HG03565 (cell line): ENCODE measurements around the gene SLC38A4.

Source experiments
- ATAC-seq: cut with Tn5 transposase; IDR thresholded peaks from one replicate; pipeline ENCODE4 v1.9.1; 2021; ENCODE audit warnings: mild to moderate bottlenecking, moderate library complexity; ENCODE audit not compliant: unreplicated experiment

Gene SLC38A4

GRCh38 chr12:46818642-46819041 lies 7.2 kb downstream of the SLC38A4 start:
- no peak for ATAC-seq

GRCh38 chr12:46815809-46816208 lies 10.0 kb downstream of the SLC38A4 start:
- no peak for ATAC-seq

- ATAC-seq = no peak
These were observed 11.7 kb downstream of the SLC38A4 start for GRCh38 chr12:46814143-46814542.

DNA sequence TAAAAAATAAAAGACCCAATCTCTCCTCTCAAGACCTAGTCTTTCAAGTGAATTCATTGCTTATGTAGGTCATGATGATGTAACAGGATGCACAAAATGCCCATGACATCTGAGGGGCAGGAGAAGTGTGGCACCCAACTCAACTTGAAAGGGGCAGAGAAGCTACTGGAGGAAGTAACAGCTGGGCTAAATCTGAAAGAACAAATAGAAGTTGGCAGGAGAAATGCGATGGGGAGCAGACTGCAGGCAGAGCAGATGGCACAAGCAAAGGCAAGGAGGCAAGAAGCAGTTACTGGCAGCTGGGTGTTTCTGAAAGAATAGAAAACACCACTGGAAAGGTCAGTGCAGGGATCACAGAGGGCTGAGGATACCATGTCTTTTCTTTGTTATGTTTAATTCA lies 14.6 kb downstream of the SLC38A4 start:
- ATAC-seq = no peak

DNA sequence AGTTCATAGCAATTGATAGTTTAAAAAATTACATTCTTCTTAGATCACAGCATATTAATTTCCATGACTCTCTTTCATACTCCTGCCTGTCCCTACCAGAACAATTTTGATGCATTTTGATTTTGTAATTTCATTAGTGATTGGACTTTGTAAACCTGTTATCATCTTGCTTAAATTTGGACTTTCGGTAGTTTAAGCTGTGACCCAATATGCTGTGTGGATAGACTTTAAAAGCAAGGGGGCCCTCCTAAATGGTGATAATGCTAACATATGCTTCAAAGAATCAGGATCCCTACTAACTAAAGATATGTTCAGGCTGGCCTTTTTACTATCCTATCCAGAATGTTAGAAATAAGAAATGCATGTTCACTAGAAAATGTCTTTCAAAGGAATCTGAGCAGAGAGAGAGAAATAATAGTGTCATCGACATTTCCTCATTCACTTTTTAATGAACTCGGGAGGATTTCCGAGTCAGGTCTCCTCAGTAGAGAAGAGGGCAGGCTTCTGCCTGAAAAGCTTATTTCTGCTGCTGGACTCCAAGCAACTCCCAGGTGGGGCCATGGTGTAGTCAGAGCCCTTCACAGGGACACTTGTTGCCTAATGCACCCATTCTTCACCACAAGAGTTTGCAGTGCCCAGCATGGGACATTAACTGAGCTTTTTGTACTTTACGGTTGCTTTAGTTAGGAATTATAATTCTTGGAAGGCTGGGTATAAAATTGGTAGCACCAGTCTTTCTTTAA lies 16.7 kb downstream of the SLC38A4 start:
- ATAC-seq = no peak

- no peak for ATAC-seq
These were observed 17.5 kb downstream of the SLC38A4 start for GRCh38 chr12:46808317-46808716.

GRCh38 chr12:46804054-46804453 lies 21.7 kb downstream of the SLC38A4 start:
- no peak for ATAC-seq

- ATAC-seq = no peak
These were observed 22.3 kb downstream of the SLC38A4 start for GRCh38 chr12:46803517-46803916.

- ATAC-seq = no peak
These were observed 24.5 kb downstream of the SLC38A4 start for GRCh38 chr12:46801293-46801692.

GRCh38 chr12:46800160-46800559 lies 25.6 kb downstream of the SLC38A4 start:
- ATAC-seq = no peak

DNA sequence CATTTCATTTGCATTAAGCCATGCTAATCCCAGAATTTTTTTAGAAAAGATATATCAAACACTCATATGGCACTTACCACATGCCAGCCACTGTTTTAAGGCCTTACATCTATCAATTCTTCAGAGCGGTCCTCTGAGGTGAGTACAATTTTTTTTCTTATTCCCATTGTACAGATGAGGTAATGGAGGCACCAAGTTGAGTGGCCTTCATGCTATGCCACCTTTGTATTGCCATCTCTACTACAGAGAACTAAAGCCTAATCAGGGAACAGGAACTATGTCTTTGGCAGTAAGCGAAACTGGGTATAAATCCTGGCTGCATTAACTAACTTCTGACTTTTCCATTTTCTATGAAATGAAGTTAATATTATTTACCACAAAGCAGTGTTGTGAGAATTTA lies 27.1 kb downstream of the SLC38A4 start:
- ATAC-seq = no peak

DNA sequence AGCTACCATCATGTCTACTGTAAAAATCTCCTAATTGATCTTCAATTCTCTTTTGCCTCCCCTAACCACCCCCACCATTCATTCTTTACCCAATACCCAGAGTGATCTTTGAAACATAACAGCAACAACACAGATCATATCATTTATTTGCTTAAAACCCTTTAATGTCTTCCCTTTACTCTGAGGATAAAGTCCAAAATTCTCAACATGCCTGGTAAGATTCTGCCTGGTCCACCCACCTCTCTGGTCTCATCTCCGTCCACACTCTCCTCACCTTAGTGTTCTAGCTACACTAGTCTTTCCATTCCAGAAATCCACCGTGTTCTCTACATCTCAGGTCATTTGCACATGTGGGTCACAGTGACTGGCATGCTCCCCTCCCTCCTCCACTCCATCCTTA lies 27.7 kb downstream of the SLC38A4 start:
- ATAC-seq = no peak

GRCh38 chr12:46795988-46796387 lies 29.8 kb downstream of the SLC38A4 start:
- no peak for ATAC-seq

DNA sequence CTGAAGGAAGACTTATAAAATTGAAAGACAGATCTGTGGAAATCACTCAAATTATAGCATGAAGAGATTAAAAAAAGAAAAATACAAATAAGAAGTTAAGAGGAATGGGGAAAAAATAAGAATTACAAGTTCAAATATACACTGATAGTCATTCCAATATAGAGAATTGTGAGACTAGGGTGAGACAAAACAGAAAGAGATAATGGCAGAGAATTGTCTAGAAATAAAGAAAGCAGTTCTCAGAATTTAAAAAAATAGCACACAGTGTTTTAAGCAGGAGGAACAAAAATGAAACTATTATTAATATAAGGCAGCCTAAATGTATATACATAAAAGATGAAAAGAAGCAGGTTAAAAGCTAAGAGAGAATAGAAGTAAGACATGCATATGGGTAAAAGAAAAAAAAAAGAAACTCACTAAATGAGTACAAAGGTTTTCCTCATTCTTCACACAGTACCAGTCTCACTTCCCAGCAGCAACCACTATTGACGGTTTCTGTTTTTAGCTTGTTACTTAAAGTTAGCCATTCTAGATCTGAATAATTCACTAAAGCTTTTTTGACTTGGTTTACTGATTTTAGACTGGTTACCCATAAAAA lies 31.1 kb downstream of the SLC38A4 start:
- ATAC-seq = peak; percentile 68

DNA sequence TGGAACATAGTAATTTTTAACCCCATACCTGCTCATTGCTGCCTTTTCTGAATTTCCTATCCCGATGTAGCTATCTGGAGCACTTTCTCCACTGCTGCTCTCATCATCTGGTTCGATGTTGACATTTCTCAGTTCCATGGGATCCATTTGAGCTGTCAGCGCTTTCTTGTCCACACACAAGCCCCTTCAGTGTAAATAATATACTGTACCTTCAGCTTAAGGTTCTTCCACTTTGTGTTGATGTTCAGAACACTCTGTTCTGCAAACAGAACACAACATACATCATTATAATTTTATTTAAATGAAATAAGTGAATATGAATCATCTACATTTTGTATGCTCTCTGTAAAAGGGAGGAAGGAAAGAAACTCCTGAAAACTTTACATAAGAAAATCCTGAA lies 32.9 kb downstream of the SLC38A4 start:
- ATAC-seq = no peak

- no peak for ATAC-seq
These were observed 35.7 kb downstream of the SLC38A4 start for GRCh38 chr12:46790066-46790465.

DNA sequence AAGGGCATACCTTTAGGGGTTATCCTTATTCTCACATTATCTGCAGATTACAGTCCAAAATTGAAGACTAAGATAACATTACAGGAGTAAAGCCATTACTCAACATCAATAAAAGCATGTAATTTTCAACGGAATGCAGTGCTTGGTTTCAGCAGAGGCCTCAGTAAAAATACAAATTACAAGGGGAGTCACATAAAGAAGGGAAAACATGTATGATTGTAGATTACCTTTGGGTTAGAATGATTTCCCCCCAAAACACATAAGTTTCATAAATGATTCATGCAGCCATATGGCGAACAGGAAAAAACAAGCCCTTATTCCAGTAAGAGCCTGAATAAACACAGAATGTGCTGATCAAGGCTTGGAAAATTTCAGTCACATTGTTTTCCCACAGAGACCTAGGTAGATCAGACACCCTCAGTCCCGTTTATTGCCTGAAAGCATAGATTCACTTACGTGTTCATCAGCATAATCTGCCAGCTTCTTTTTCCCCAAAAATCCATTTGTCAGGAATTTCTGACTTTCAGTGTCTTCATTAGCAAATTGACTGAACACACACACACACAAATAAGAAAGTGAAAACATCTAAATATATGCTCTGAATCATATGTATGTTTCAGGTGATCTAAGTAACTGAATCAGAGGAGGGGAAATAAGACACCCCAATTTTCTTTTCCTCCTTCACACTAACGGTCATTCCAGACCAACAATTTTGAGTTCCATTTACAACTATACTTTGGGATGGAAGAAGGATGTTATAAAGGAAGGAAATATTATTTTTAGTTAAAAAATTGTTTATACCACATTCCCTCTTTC lies 37.5 kb downstream of the SLC38A4 start:
- ATAC-seq = no peak

DNA sequence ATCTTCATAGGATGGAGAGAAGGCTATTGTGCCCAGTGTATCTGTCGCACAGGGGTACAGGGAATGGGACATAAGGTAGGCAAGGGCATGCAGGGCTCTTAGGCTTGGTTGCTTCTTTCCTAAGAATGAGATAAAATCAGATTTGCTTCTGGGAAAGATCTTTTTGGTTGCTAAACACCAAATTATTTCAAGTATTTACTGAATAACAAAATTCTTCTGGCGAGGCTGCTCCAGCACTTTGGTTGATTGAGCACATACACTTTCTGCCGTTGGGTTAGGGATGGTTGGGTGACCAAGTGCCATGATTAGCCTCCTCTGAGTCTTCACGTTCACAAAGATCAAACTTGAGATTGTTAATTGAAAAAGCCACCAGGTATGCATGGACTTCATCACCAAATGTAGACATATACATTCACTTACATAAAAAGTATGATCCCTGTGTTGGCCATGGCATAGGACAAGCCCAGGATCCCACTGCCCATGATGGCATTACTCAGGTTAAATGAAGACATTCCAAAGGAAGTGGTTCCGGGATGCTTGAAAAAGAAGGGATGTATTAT lies 38.2 kb downstream of the SLC38A4 start:
- no peak for ATAC-seq

- ATAC-seq = no peak
These were observed 39.0 kb downstream of the SLC38A4 start for GRCh38 chr12:46786774-46787173.

DNA sequence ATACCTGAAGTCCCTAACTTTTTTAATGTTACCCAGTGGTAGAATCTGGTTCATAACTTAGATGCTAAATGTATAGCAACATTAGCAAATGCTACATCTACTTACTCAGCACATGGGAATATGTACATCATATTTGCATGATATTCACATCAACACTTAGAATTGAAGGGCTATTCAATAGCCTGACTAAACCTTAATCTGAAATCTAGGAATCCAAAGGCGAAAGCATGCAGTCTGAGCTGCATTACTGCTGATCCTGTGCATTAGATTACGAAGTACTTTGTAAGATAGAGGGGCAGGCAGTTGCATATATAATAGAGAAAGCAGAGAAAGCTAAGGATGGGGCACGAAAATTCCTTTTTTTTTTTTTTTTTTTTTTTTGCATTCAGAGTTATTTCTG lies 40.4 kb downstream of the SLC38A4 start:
- ATAC-seq = no peak

- ATAC-seq = no peak
These were observed 41.9 kb downstream of the SLC38A4 start for GRCh38 chr12:46783871-46784270.

- no peak for ATAC-seq
These were observed 45.9 kb downstream of the SLC38A4 start for GRCh38 chr12:46779879-46780278.
